ENCODE data around the gene STX5.

DNA sequence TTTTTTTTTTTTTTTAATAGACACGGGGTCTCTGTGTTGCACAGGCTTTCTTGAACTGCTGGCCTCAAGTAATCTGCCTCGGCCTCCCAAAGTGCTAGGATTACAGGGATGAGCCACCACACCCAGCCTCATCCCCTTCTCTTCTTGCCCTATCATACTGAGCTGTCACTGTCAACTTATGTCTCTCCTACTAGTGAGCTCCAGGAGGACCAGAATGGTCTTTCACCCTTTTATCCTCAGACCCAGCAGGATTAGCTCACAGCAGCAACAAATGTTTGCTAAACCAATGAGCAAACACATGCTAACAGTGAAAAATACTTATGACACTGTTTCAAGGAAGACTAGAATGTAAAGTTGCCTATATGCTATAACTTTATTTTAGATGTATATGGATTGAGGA, 20.2 kb downstream of the STX5 start:
- TF ChIP-seq EZH2 (IDR thresholded peaks at IDR 0.05) (no peak), POLR2AphosphoS5 (IDR thresholded peaks at IDR 0.05; ENCODE audit: borderline replicate concordance, low read depth, low read length) (no peak), FOXP2 (optimal IDR thresholded peaks at IDR 0.05; ENCODE audit: control extremely low read depth, extremely low read length, insufficient read depth) (no peak)
